Measurements from ENCODE around the gene STUM.
"Not testable (repeated sequence)": the region's sequence is repeated elsewhere in the genome, so short reads cannot be mapped to it uniquely, and the experiment has no call there.

The STUM gene

DNA sequence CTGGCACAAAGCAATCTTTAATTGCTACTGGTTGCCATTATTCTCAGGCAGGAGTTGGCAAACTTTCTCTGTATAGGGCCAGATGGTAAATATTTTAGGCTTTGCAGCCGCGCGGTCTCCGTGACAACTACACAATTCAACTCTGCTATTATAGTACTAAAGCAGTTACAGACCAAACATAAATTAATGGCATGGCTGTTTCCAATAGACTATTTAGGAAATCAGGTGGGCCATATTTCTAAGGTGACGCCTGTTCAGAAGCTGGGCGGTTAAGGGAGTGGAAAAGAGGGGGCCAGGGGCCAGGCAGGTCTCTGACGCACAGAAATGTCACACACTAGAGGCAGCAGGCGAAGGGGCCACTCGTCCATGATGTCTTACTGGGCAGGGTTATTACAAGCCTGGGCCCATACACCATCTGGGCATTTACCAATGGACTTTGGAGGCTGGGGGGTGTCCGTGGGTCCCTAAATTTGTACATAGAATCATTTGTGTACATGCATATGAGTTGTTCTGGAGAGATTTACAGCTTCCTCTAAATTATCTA, 80.1 kb downstream of the STUM start:
- DNase-seq: no peak

DNA sequence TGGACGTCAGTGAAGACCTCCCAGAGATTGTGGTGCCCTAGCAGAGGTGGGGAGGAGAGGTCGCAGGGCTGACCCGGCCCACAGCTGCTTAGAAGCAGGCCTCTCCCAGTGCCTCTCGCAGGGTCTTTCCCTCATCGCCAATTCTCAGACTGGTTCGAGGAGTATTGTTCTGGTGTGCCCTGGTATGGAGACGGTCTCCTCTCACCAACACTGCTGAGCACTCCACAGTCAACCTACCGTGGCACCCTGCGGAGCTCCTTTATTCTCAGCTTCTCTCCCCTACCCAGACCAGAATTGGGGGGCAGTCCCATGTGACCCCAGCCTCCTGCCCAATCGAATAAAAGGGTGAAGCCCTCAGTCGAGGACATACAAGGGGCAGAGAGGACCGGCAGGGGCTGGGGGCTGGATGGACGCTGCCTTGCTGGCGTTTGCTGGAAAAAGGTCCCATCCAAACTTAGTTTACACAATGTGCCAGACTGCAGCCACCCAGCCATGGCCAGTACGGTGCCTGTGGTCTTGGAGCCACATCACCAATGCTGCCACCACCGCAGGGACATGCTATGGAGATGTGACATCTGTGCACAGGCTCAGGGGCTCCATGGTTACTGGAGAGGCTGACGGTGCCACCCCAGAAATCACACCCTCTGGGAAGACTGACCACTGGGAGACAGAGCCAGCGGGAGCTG, 80.8 kb downstream of the STUM start:
- no peak for DNase-seq

DNA sequence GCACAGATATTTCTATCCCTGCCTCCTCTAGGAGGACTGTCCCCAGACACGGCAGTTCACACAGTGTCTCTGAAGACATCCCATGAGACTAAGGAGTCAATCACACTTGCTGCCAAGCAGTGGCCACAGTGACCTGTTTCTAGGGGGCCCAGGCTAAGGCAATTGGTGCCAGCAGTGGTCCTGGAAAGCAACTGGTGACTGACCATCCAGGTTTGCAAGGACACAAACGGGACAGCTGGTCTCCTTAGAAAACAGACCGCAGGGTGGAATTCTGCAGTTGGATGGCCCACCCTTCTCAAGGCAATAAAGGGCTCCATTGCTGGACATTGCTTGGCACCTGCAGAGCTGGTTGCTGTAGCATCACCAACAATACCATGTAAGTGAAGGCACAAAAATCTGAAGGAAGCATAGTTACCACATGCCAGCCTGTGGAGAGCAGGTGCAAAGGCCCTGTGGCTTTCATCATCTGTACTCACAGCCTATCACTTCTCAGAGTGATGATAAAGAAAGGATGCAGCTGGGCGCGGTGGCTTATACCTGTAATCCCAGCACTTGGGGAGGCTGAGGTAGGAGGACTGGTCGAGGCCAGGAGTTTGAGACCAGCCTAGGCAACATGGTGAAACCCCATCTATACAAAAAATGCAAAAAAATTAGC, 81.5 kb downstream of the STUM start:
- no peak for DNase-seq

GRCh38 chr1:226630592-226630991, 82.0 kb downstream of the STUM start:
- no peak for DNase-seq

DNA sequence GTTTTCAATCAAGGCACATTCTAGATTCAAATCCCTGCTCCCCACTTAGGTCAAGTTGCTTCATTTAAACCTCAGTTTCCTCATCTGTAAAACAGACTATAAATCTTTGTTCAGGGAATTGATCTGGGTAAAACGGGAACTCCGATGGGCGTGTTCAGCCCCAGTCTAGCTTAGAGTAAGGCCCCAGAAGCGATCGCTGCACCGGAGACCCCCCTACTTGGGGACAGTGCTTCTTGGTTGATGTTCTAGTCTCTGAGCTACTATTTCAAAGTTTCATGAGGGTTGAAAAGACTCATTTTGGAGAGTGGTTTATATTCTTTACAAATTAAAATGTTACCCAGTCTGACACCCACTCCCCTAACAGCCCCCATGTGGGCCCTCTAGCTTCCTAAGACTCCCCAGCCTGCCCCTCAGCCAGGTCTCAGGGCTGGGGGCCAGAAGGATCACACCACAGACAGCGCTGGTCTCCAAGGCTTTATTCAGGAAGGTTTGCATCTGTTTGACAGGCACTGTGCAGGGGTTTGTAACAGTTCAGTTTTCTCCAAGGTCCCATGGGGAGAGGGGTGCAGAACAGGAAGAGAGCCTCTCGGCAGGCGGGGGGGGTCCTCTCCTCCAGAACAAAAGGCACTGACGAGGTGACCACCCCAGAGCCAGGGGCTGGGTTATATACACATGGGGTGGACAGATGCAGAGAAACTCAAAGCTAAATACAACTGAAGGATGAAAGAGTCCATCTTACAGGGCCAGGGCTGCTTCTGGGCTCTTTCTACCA, 82.9 kb downstream of the STUM start:
- no peak for DNase-seq

DNA sequence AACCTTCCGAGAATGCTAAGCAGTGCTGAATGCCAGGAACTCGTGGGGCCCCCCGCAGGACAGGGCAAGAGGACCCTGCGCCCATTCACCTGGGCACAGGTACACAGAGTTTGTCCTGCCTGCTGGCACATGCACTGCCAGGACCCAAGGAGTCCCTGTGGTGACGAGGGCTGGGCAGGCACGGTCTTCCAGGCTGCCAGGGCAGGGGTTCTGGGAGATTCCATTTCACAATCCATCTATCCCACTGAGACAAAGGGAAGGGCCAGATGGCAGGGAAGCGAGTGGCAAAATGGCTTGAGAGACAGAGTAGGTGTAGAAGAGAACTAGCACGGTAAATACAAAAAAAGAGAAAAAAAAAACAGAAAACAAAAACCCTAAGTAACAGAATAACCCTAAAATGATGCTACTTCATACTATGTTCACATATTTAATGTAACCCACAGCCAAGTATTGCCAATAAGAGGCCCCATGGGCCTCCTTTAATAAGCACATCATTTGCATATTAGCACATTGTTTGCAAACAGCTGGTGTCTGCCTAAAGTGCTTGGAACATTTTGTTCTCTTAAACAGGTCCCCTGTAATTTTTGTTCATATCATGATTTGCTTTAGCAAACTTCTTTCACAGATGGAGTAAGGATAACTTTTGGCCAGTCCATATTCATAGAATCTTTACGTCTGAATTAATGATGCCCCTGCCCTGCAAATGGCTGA, 83.8 kb downstream of the STUM start:
- DNase-seq: no peak

- no peak for DNase-seq
Observed at GRCh38 chr1:226632922-226633351, 84.4 kb downstream of the STUM start.

DNA sequence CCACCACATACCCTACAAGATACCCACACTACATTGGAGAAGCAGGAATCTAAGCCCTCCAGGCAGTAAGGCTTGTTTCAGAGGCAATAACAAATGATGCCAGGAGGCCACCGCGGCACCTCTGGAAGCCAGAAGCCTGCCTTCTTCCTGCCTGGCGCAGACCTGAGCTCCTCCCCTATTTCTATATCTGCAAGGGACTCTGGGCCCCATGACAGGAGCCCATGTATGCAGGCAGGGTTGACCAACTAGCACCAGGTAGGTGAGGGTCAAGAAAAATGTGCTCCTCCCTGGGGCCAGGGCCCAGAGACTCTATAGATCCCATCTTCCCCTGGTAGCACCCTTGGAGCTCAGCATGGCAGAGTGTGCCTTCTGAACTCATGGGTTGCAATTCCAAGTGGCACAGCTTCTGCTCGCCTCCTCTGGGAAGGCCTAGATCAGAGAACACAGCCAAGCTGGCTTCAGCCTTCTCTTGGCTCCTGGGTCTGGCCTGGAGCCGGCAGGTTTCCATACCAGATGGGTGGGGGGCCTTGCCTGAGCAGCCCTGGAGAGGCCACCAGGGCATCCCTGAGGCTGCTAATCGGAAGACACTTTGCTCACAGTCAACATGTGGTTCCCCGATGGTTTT, 85.1 kb downstream of the STUM start:
- no peak for DNase-seq

DNA sequence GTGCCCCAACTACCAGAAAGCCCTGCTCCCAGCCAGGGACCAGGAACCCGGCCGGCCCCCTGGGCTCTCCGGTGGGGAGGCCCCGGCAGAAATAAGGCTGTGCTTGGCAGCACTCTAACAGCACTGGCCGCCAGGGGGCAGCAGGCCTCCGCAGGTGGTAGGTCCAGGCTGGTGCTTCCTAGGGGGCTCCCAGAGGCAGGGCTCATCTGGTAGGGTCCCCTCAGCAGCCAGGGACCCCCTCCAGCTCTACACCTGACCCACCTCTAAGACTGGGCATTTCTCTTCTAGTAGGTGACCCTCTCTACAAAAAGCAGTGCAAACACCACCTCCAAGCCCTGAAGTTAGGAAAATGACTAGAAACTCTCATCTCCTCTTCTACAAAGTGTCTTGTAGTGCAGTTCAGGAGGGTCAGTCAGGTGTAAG, 85.6 kb downstream of the STUM start:
- peak in 1 of 2 experiments; percentile 9 for DNase-seq

- DNase-seq: no peak
Observed at GRCh38 chr1:226634611-226635246, 86.2 kb downstream of the STUM start.

- DNase-seq: no peak
Observed at GRCh38 chr1:226635456-226635941, 86.9 kb downstream of the STUM start.

DNA sequence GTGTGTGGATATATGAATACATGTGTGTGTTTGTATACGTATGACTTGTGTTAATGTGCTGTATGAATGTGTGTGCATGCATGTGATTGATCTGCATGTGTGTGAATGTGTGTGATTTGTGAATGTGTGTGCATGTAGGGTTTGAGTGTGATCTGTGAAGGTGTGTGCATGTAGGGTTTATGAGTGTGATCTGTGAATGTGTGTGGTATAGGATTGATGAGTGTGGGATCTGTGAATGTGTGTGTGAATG, 88.2 kb downstream of the STUM start:
- no peak for DNase-seq

GRCh38 chr1:226637147-226637935, 88.8 kb downstream of the STUM start:
- no peak for DNase-seq

DNA sequence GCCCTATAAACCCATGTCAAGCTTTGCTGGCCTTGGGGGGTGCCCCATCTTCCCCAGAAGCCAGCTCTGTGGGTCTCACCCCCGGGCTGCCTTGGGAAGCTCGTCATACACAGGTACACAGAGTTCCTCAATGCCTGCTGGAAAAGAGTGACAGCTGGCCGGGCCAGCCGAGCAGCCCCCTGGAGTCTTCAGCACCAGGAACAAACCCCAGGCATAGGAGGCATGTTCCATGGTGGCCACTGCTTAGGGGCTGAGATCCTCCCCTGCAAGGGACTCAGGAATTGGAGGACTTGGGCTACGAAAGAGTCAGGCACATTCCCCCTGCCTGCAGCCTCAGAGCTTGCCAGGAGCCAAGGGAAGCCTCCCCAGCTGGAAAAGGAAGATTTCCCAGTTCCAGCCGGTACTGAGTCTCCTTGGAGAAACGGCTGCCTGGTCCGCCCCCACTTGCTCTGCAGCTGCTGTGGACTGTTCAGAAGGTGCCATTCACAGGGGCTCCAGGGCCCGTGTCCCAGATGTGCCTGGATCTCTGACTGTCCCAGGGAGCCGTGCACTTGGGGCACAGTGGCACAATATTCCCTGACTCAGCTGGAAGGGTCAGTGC, 89.5 kb downstream of the STUM start:
- no peak for DNase-seq

DNA sequence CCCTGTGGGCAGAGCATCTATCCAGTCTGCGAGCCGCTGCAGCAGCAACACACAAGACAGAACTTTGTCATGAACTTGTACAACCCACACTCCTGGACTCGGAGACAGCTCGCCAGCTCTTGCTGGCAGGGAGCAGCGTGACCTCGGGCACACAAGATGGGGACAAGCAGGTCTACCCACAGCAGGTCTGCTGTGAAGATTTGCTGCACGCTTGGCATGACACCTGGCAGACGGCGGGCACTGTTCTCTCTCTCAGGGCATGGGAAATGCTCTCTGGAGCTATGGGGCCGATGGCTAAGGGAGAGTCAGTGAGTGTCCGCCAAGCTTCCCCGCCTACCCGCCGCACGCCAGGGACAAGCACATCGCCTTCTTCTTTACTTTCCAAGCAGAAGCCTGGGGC, 90.0 kb downstream of the STUM start:
- DNase-seq: no peak

GRCh38 chr1:226639206-226639605, 90.6 kb downstream of the STUM start:
- DNase-seq: not testable (repeated sequence)

- no peak for DNase-seq
Observed at GRCh38 chr1:226639631-226640061, 91.1 kb downstream of the STUM start.

- DNase-seq: no peak
Observed at GRCh38 chr1:226640321-226641136, 92.0 kb downstream of the STUM start.

- DNase-seq: no peak
Observed at GRCh38 chr1:226641671-226642231, 93.2 kb downstream of the STUM start.

- no peak for DNase-seq
Observed at GRCh38 chr1:226642421-226642820, 93.9 kb downstream of the STUM start.

Data from NCI-H187 (cell line).